Endothelial cell of umbilical vein (primary cell): ENCODE results near the gene ZBTB39. TPM values are rescaled to one million over a fixed set of nuclear protein-coding genes. Genes with fewer than 3 reads are reported as not detected.
"Not testable (repeated sequence)": the region's sequence is repeated elsewhere in the genome, so short reads cannot be mapped to it uniquely, and the experiment has no call there.

ENCODE experiments used
- BruUV-seq: library from RNA; stranded (reverse); fragments of 400-500 nt; replicated peaks from 2 replicates; lab custom pipeline; 2021; lab: Mats Ljungman, UMichigan
- CTCF ChIA-PET: fragments of 300-600, 350-600 bp; sonication (Branson Sonifier 250); formaldehyde crosslinking; loops from one replicate; lab custom pipeline; 2021; ENCODE audit warnings: antibody characterized with exemption, inconsistent platforms; lab: Charles Lee
- POLR2A ChIA-PET: fragments of 300-600, 350-600 bp; sonication (Branson Sonifier 250); formaldehyde crosslinking; loops from one replicate; lab custom pipeline; 2021; ENCODE audit warnings: antibody characterized with exemption, inconsistent platforms; lab: Charles Lee
- DNase-seq: peaks from one replicate; pipeline ENCODE4 v3.0.0-alpha.2; 2011; ENCODE audit warnings: low read depth, low spot score
- FAIRE-seq: peaks from 2 replicates; lab custom pipeline; 2011; peaks lifted over from hg19 to GRCh38; lab: Jason Lieb, UNC
- H2AFZ ChIP-seq: 2 replicates; pipeline ENCODE4 v1.6.0; 2012; ENCODE audit warnings: low read depth, low read length, control low read depth, inconsistent platforms
- H3K27ac ChIP-seq: 2 replicates; pipeline ENCODE4 v1.5.1; 2011; ENCODE audit warnings: low read depth, mild to moderate bottlenecking, control low read depth, low read length, moderate library complexity; ENCODE audit not compliant: insufficient read depth
- H3K27me3 ChIP-seq, 2 experiments: 2 replicates each; pipeline versions ENCODE4 v1.6.0 to v1.6.1; 2011; ENCODE audit warnings: low read length in 2 of 2, mixed read lengths in 1 of 2; ENCODE audit not compliant: control insufficient read depth in 2 of 2, insufficient read depth in 2 of 2
- H3K36me3 ChIP-seq, 2 experiments: 2 replicates in 1 of 2; 3 replicates in 1 of 2; pipeline ENCODE4 v1.5.1; 2011; ENCODE audit warnings: low read length in 2 of 2, mild to moderate bottlenecking in 1 of 2, moderate library complexity in 1 of 2; ENCODE audit not compliant: control insufficient read depth in 2 of 2, insufficient read depth in 2 of 2; ENCODE audit errors: extremely low read depth in 1 of 2
- H3K4me1 ChIP-seq: 3 replicates; pipeline ENCODE4 v1.5.1; 2011; ENCODE audit warnings: mild to moderate bottlenecking, low read length; ENCODE audit not compliant: control insufficient read depth, insufficient read depth; ENCODE audit errors: extremely low read depth
- H3K4me2 ChIP-seq: 2 replicates; pipeline ENCODE4 v1.6.1; 2011; ENCODE audit warnings: low read length, control low read depth, mixed read lengths; ENCODE audit not compliant: insufficient read depth
- H3K4me3 ChIP-seq, 3 experiments: fragments of 200-600 bp in 1 of 3; sonication (generic), shearing (Covaris generic) in 1 of 3; replicated peaks in 1 of 3; 2 replicates each; pipeline ENCODE4 v1.5.1; 2011 to 2016; ENCODE audit warnings: control low read depth in 3 of 3, low read length in 3 of 3, mild to moderate bottlenecking in 2 of 3, inconsistent platforms in 1 of 3, low read depth in 1 of 3, moderate library complexity in 1 of 3; ENCODE audit not compliant: insufficient read depth in 1 of 3
- H3K79me2 ChIP-seq: 2 replicates; pipeline ENCODE4 v1.6.0; 2012; ENCODE audit warnings: low read length, inconsistent platforms; ENCODE audit not compliant: control insufficient read depth, insufficient read depth
- H3K9ac ChIP-seq: replicated peaks from 2 replicates; pipeline ENCODE3; 2011; ENCODE audit warnings: low read length, control low read depth; ENCODE audit not compliant: insufficient read depth; ENCODE audit errors: extremely low read depth
- H3K9me1 ChIP-seq: replicated peaks from 3 replicates; pipeline ENCODE4 v1.6.0; 2011; ENCODE audit warnings: mild to moderate bottlenecking, low read length; ENCODE audit not compliant: control insufficient read depth, insufficient read depth; ENCODE audit errors: extremely low read depth
- H3K9me3 ChIP-seq: replicated peaks from 2 replicates; pipeline ENCODE4 v1.5.1; 2012; ENCODE audit warnings: low read length, inconsistent platforms; ENCODE audit not compliant: control insufficient read depth, insufficient read depth
- H4K20me1 ChIP-seq: replicated peaks from 2 replicates; pipeline ENCODE3; 2011; ENCODE audit warnings: mild to moderate bottlenecking, low read length; ENCODE audit not compliant: control insufficient read depth, insufficient read depth; ENCODE audit errors: extremely low read depth
- CTCF ChIP-seq, 2 donors: IDR thresholded peaks; 1 replicate in 1 of 2; 2 replicates in 1 of 2; pipeline ENCODE4 v1.5.1; 2011; ENCODE audit warnings: low read length in 2 of 2, mild to moderate bottlenecking in 2 of 2, moderate library complexity in 2 of 2, control low read depth in 1 of 2, inconsistent platforms in 1 of 2, low read depth in 1 of 2; ENCODE audit not compliant: insufficient read depth in 1 of 2; ENCODE audit errors: extremely low read depth in 1 of 2
- JUN ChIP-seq: IDR thresholded peaks from 2 replicates; pipeline ENCODE4 v1.6.1; 2011; ENCODE audit warnings: borderline replicate concordance, low read depth; ENCODE audit not compliant: insufficient read length, insufficient read depth
- POLR2A ChIP-seq: IDR thresholded peaks from 2 replicates; pipeline ENCODE4 v1.6.1; 2012; ENCODE audit warnings: low read depth, mild to moderate bottlenecking, control low read depth, low read length
- POLR2AphosphoS5 ChIP-seq: IDR thresholded peaks from 2 replicates; pipeline ENCODE4 v1.6.1; 2012; ENCODE audit warnings: low read depth, mild to moderate bottlenecking, control low read depth, low read length, moderate library complexity; ENCODE audit not compliant: insufficient read depth
- dilution Hi-C: fragments of 300-500 bp; cut with MboI; formaldehyde crosslinking; loops from one replicate; pipeline ENCODE4 v1.15.0; 2019; ENCODE audit warnings: low sequenced_read_pairs; ENCODE audit not compliant: extremely low pct_ligation_motif_present
- intact Hi-C: fragments of 100-400 bp; cut with micrococcal nuclease; formaldehyde crosslinking; loops from one replicate; pipeline ENCODE4 v1.10.0; 2022
- polyA plus RNA-seq, 4 experiments: library from polyadenylated mRNA; depleted of rRNA in 3 of 4; stranded (reverse) in 3 of 4; unstranded in 1 of 4; fragments of >200 nt; gene quantifications; 2 replicates each; pipeline versions ENCODE4 v1.2.1 to v1.2.3, GENCODE V29; 2011 to 2012; ENCODE audit warnings: missing spikeins in 1 of 4
- total RNA-seq: library from RNA; stranded (reverse); gene quantifications from 2 replicates; pipeline ENCODE4 v1.2.3, GENCODE V29; 2021

Gene ZBTB39
- total and polyA plus RNA-seq, 2 donors (not counting 3 experiments of a cell fraction or from before 2014, with no cell fraction given): 5.9 to 8.5 TPM

GRCh38 chr12:56978397-56979138 is 27.8 kb downstream of the ZBTB39 start:
- CTCF ChIA-PET: interaction anchor here (1.8 kb wide), 1 partner anchor 9 kb away, joined by 6 read pairs; no protein-coding TSS in a partner anchor

GRCh38 chr12:56977361-56977760 is 29.0 kb downstream of the ZBTB39 start:
- H3K4me1 ChIP-seq, DNase-seq, H3K79me2 ChIP-seq, H3K9me3 ChIP-seq, H3K4me2 ChIP-seq, H3K9me1 ChIP-seq, dilution Hi-C loops, POLR2A ChIA-PET, H3K36me3 ChIP-seq, H3K4me3 ChIP-seq, FAIRE-seq, H3K27ac ChIP-seq, BruUV-seq, H4K20me1 ChIP-seq, H2AFZ ChIP-seq, H3K9ac ChIP-seq, intact Hi-C loops, H3K27me3 ChIP-seq: not testable (repeated sequence)
- CTCF ChIA-PET: interaction anchor here (0.7 kb wide), 1 partner anchor 18 kb away, joined by 3 read pairs; no protein-coding TSS in a partner anchor

More at GRCh38 chr12:56978397-56979138, 27.8 kb downstream of the ZBTB39 start:
- no TSS peak for BruUV-seq
- no peak for DNase-seq
- Histone ChIP-seq H3K36me3 (no peaks in the 10 kb centered on the region), H4K20me1 (no peaks in the 10 kb centered on the region), H3K79me2 (no peaks in the 10 kb centered on the region), H3K27ac (no peak overlapping the region), H3K9me3 (no peaks in the 10 kb centered on the region), H2AFZ (no peak overlapping the region), H3K9me1 (no peaks in the 10 kb centered on the region), H3K4me2 (no peak overlapping the region), H3K9ac (no peak overlapping the region), H3K4me1 (no peaks in the 10 kb centered on the region), H3K27me3 (no peaks in the 10 kb centered on the region), H3K4me3 (no peak overlapping the region)
- FAIRE-seq: no peak
- POLR2A ChIA-PET: no interaction called here
- dilution Hi-C loops (no loop called here), intact Hi-C loops (no loop called here)
- TF ChIP-seq POLR2A: no peak
- no peak for TF ChIP-seq JUN
- no peak for TF ChIP-seq CTCF (IDR thresholded peaks at IDR 0.05; ENCODE audit: extremely low read depth in 1 of 2, insufficient read depth in 1 of 2, low read depth in 1 of 2, low read length in 2 of 2)
- no peak for TF ChIP-seq POLR2AphosphoS5

GRCh38 chr12:56974224-56974623 is 32.1 kb downstream of the ZBTB39 start:
- H3K27me3 ChIP-seq, H3K9me3 ChIP-seq, H3K27ac ChIP-seq, H3K4me1 ChIP-seq, H2AFZ ChIP-seq, H3K36me3 ChIP-seq, intact Hi-C loops, dilution Hi-C loops, DNase-seq, H3K4me3 ChIP-seq, BruUV-seq, H4K20me1 ChIP-seq, H3K9ac ChIP-seq, H3K79me2 ChIP-seq, FAIRE-seq, CTCF ChIA-PET, H3K9me1 ChIP-seq, POLR2A ChIA-PET, H3K4me2 ChIP-seq: not testable (repeated sequence)
